Osteocyte (in vitro differentiated cells): ENCODE results near the gene GNAZ. TPM values are rescaled to one million over a fixed set of nuclear protein-coding genes. Genes with fewer than 3 reads are reported as not detected.

Experiments used
- DNase-seq: peaks from one replicate; pipeline ENCODE4 v3.0.0; 2021; ENCODE audit warnings: mixed read lengths; ENCODE audit not compliant: unreplicated experiment; ENCODE audit errors: extremely low spot score
- H3K27ac Mint-ChIP-seq: one replicate; pipeline ENCODE4 v1.8.0; 2021; ENCODE audit warnings: mild to moderate bottlenecking, mixed read lengths; ENCODE audit not compliant: unreplicated experiment
- H3K27me3 Mint-ChIP-seq: one replicate; pipeline ENCODE4 v1.8.0; 2021; ENCODE audit warnings: mixed read lengths; ENCODE audit not compliant: unreplicated experiment
- H3K36me3 Mint-ChIP-seq: one replicate; pipeline ENCODE4 v1.8.0; 2021; ENCODE audit warnings: mixed read lengths; ENCODE audit not compliant: unreplicated experiment
- H3K4me1 Mint-ChIP-seq: one replicate; pipeline ENCODE4 v1.8.0; 2021; ENCODE audit warnings: mixed read lengths; ENCODE audit not compliant: unreplicated experiment
- H3K4me3 Mint-ChIP-seq: one replicate; pipeline ENCODE4 v1.8.0; 2021; ENCODE audit warnings: mild to moderate bottlenecking, moderate library complexity, mixed read lengths; ENCODE audit not compliant: unreplicated experiment
- H3K9me3 Mint-ChIP-seq: one replicate; pipeline ENCODE4 v1.8.0; 2021; ENCODE audit warnings: mixed read lengths; ENCODE audit not compliant: unreplicated experiment
- total RNA-seq: library from RNA; stranded (reverse); gene quantifications from 2 replicates; pipeline ENCODE4 v1.2.1, GENCODE V29; 2021
- TF ChIP-seq, protein P1 (sequence below): fragments of 200-600 bp; sonication (generic); IDR thresholded peaks from 2 replicates; pipeline ENCODE4 v1.5.0; 2021; ENCODE audit warnings: antibody characterized with exemption, mild to moderate bottlenecking, moderate library complexity

The GNAZ gene
- total RNA-seq, 1 donor from 2014 or later, result 2.9 TPM

DNA sequence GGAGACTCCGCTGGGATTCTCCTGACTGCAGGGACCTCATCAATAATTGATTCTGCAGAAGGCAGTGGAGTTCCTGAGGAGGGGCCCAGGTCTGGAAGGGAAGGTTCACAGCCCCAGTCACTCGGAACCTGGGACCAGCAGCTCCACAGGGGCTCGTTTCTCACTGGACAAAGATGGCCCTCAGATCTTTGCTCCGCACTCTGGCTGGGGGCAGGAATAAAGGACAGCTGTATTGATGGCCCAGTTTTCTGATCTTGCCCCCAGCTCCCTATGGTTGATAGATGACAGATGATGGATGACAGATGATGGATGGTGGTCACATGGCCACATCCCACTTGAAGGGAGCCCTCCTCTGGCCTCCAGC, 98.7 kb downstream of the GNAZ start:
- H3K27me3 Mint-ChIP-seq, result no peaks in the 10 kb centered on the region

More for the DNA sequence above, 98.7 kb downstream of the GNAZ start:
- Mint-ChIP-seq H3K9me3 (no peaks in the 10 kb centered on the region), H3K36me3 (no peaks in the 10 kb centered on the region), H3K4me3 (no peak overlapping the region), H3K27ac (no peak overlapping the region), H3K4me1 (peaks cover 1% of the 10 kb centered on the region)
- TF ChIP-seq, protein P1, sequence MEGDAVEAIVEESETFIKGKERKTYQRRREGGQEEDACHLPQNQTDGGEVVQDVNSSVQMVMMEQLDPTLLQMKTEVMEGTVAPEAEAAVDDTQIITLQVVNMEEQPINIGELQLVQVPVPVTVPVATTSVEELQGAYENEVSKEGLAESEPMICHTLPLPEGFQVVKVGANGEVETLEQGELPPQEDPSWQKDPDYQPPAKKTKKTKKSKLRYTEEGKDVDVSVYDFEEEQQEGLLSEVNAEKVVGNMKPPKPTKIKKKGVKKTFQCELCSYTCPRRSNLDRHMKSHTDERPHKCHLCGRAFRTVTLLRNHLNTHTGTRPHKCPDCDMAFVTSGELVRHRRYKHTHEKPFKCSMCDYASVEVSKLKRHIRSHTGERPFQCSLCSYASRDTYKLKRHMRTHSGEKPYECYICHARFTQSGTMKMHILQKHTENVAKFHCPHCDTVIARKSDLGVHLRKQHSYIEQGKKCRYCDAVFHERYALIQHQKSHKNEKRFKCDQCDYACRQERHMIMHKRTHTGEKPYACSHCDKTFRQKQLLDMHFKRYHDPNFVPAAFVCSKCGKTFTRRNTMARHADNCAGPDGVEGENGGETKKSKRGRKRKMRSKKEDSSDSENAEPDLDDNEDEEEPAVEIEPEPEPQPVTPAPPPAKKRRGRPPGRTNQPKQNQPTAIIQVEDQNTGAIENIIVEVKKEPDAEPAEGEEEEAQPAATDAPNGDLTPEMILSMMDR, result no peak
- DNase-seq, result no peak

Other genes with a start within 250 kb of the GNAZ start
- not detected in 2 replicates for gene IGLL5, start 182.7 kb upstream of the GNAZ start, total RNA-seq
- gene RSPH14, start 71.5 kb downstream of the GNAZ start, total RNA-seq, result not detected in 2 replicates
- gene RAB36, start 75.0 kb downstream of the GNAZ start, total RNA-seq, result 3.8 and 4.8 TPM in 2 replicates
- gene BCR, start 110.0 kb downstream of the GNAZ start, total RNA-seq, result 35.3 and 45.1 TPM in 2 replicates